ENCODE data around the gene ITPRID1.

GRCh38 chr7:31688372-31688771 is 174.5 kb downstream of the ITPRID1 start:
- TF ChIP-seq ZNF530 (CRISPR knock-in tag; IDR thresholded peaks at IDR 0.05; ENCODE audit: low read depth) (no peak), SIN3A (IDR thresholded peaks at IDR 0.05; ENCODE audit: borderline replicate concordance, low read depth, low read length) (no peak), MTERF4 (CRISPR knock-in tag; IDR thresholded peaks at IDR 0.05) (no peak), DDIT3 (CRISPR knock-in tag; IDR thresholded peaks at IDR 0.05) (no peak), SETDB1 (CRISPR knock-in tag; IDR thresholded peaks at IDR 0.05; ENCODE audit: borderline replicate concordance) (no peak), MXI1 (IDR thresholded peaks at IDR 0.05; ENCODE audit: borderline replicate concordance, low read depth, low read length) (no peak), FOSL2 (CRISPR knock-in tag; IDR thresholded peaks at IDR 0.05) (no peak), MNT (IDR thresholded peaks at IDR 0.05) (no peak), DR1 (CRISPR knock-in tag; IDR thresholded peaks at IDR 0.05) (no peak), ZNF75D (CRISPR knock-in tag; IDR thresholded peaks at IDR 0.05; ENCODE audit: borderline replicate concordance) (no peak), CHD2 (IDR thresholded peaks at IDR 0.05; ENCODE audit: low read depth, low read length) (no peak)

Measured in HepG2 (cell line).